Vagina (tissue), 2 donors: ENCODE data around the gene GDPGP1. TPM values are rescaled to one million over a fixed set of nuclear protein-coding genes. Genes with fewer than 3 reads are reported as not detected.
A peak's percentile ranks its signal among the peaks of the same experiment; 100 is the strongest.
"Not testable (repeated sequence)": the region's sequence is repeated elsewhere in the genome, so short reads cannot be mapped to it uniquely, and the experiment has no call there.

Experiments
- DNase-seq, 2 donors: peaks; one replicate each; pipeline ENCODE4 v3.0.0-alpha.2; 2017; ENCODE audit errors: extremely low spot score in 2 of 2
- H3K27ac ChIP-seq: fragments of 200-600 bp; sonication (generic); one replicate; pipeline ENCODE4 v1.5.1; 2019
- H3K27me3 ChIP-seq: fragments of 200-600 bp; sonication (generic); one replicate; pipeline ENCODE4 v1.5.1; 2019
- H3K36me3 ChIP-seq, 2 donors: fragments of 200-600 bp; sonication (generic); one replicate each; pipeline ENCODE4 v1.5.1; 2017 to 2019
- H3K4me1 ChIP-seq: fragments of 200-600 bp; sonication (generic); one replicate; pipeline ENCODE4 v1.5.1; 2019
- H3K4me3 ChIP-seq, 2 donors: fragments of 200-600 bp; sonication (generic); 1 replicate in 1 of 2; 2 replicates in 1 of 2; pipeline ENCODE4 v1.5.1; 2016 to 2019
- H3K9me3 ChIP-seq: fragments of 200-600 bp; sonication (generic); one replicate; pipeline ENCODE4 v1.5.1; 2019
- POLR2A ChIP-seq, 2 donors: fragments of 450-650 bp; IDR thresholded peaks; one replicate each; pipeline ENCODE4 v1.6.1; 2017; ENCODE audit warnings: antibody characterized with exemption in 2 of 2, mild to moderate bottlenecking in 2 of 2, moderate library complexity in 2 of 2
- POLR2AphosphoS5 ChIP-seq, 2 donors: sonication (generic); formaldehyde crosslinking; IDR thresholded peaks; one replicate each; pipeline ENCODE4 v1.9.0; 2017; ENCODE audit warnings: antibody characterized with exemption in 2 of 2, mild to moderate bottlenecking in 2 of 2, low read depth in 1 of 2; ENCODE audit not compliant: insufficient read depth in 1 of 2
- intact Hi-C: fragments of 100-400 bp; cut with DNase I; formaldehyde crosslinking; loops from one replicate; pipeline ENCODE4 v1.15.1; 2023
- total RNA-seq: library from RNA; depleted of rRNA; stranded (reverse); fragments of >200 nt; gene quantifications from one replicate; pipeline ENCODE4 v1.2.3, GENCODE V29; 2016
- TF ChIP-seq, protein P1 (sequence below), 3 experiments: fragments of 450-650 bp in 2 of 3; fragments of 200-600 bp in 1 of 3; sonication (generic) in 1 of 3; IDR thresholded peaks; one replicate each; pipeline ENCODE4 v1.5.1; 2017 to 2019; ENCODE audit warnings: antibody characterized with exemption in 3 of 3, mild to moderate bottlenecking in 2 of 3, moderate library complexity in 2 of 3

GDPGP1 gene, protein sequence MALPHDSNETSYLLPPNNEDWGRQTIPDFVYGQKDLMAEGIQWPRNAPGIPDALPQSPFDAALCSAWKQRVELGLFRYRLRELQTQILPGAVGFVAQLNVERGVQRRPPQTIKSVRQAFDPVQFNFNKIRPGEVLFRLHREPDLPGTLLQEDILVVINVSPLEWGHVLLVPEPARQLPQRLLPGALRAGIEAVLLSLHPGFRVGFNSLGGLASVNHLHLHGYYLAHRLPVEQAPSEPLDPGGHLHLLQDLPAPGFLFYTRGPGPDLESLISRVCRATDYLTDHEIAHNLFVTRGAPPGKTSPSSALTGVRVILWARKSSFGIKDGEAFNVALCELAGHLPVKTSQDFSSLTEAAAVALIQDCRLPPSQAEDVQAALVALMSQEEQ
- 4.9 TPM for total RNA-seq

GRCh38 chr15:90234096-90234988 is at the start of gene GDPGP1:
Gene GDPGP1 (plus strand): TSS chr15:90234209. CDS start chr15:90240909, 6,700 bp downstream.
- intact Hi-C loops: no loop called here
- DNase-seq: no peak
- Histone ChIP-seq H3K36me3 (peaks cover 0 to 20% of the 10 kb centered on the region in 2 donors), H3K4me3 (peak within 1 kb of the TSS; percentile 70 to 98), H3K27ac (peak within 1 kb of the TSS; percentile 83), H3K9me3 (no peaks in the 10 kb centered on the region), H3K27me3 (no peaks in the 10 kb centered on the region), H3K4me1 (peaks cover 47% of the 10 kb centered on the region)
- TF ChIP-seq, protein P1, sequence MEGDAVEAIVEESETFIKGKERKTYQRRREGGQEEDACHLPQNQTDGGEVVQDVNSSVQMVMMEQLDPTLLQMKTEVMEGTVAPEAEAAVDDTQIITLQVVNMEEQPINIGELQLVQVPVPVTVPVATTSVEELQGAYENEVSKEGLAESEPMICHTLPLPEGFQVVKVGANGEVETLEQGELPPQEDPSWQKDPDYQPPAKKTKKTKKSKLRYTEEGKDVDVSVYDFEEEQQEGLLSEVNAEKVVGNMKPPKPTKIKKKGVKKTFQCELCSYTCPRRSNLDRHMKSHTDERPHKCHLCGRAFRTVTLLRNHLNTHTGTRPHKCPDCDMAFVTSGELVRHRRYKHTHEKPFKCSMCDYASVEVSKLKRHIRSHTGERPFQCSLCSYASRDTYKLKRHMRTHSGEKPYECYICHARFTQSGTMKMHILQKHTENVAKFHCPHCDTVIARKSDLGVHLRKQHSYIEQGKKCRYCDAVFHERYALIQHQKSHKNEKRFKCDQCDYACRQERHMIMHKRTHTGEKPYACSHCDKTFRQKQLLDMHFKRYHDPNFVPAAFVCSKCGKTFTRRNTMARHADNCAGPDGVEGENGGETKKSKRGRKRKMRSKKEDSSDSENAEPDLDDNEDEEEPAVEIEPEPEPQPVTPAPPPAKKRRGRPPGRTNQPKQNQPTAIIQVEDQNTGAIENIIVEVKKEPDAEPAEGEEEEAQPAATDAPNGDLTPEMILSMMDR (IDR thresholded peaks at IDR 0.05): no peak
- peak in 1 of 2 donors; percentile 25 for TF ChIP-seq POLR2A (IDR thresholded peaks at IDR 0.05)
- peak in 1 of 2 donors; percentile 65 for TF ChIP-seq POLR2AphosphoS5 (IDR thresholded peaks at IDR 0.05; ENCODE audit: insufficient read depth in 1 of 2, low read depth in 1 of 2)

DNA sequence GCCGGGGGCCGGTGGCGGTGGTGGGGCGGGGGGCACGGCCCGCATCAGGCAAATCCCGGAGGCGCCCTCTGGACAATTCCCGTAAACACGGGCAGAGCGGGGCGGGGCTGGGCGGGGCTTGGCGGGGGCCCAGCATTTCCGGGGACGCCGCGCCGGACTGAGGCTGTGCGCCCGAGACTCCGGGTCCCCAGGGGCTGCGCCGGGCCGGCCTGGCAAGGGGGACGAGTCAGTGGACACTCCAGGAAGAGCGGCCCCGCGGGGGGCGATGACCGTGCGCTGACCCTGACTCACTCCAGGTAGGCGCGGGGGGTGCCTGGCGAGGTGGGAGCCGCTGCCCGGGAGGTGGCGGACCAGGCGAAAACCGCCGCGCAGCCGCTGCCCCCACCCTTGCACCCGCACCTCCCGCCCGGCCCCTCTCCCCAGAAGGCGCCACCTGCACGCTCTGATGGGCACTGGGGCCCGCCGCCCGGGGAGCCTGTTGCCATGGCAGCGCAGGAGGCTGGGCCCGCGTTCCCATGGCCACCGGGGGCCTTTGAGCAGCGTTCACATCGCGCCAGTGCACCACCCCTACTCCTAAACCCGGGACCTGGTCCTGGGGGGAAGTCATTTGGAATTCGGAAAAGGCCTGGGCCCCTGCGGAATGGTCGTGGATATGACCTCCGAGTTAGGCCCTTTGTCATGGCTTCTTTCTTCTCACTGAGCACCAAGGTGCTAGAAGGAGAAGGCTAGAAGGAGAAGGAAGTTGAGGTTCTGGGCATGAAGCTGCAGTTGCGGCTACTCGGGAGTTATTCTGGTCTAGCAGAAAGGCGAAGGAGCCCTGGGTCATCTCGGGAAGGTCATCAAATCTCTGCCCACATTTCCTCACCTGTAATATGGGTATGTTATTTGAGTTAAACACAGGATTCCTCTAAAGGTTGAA is 49.0 kb upstream of the GDPGP1 start:
- H3K4me1 ChIP-seq: peaks cover 35% of the 10 kb centered on the region
- H3K27ac ChIP-seq: peak overlapping the region; percentile 86
- intact Hi-C loops: no loop called here
- no peak for DNase-seq
- TF ChIP-seq POLR2AphosphoS5 (IDR thresholded peaks at IDR 0.05; ENCODE audit: insufficient read depth in 1 of 2, low read depth in 1 of 2): peak in 1 of 2 donors; percentile 58
- TF ChIP-seq, protein P1 (IDR thresholded peaks at IDR 0.05): no peak
- no peaks in the 10 kb centered on the region for H3K9me3 ChIP-seq
- H3K36me3 ChIP-seq: no peaks in the 10 kb centered on the region
- H3K4me3 ChIP-seq: peak overlapping the region; percentile 60 to 91
- H3K27me3 ChIP-seq: no peaks in the 10 kb centered on the region

DNA sequence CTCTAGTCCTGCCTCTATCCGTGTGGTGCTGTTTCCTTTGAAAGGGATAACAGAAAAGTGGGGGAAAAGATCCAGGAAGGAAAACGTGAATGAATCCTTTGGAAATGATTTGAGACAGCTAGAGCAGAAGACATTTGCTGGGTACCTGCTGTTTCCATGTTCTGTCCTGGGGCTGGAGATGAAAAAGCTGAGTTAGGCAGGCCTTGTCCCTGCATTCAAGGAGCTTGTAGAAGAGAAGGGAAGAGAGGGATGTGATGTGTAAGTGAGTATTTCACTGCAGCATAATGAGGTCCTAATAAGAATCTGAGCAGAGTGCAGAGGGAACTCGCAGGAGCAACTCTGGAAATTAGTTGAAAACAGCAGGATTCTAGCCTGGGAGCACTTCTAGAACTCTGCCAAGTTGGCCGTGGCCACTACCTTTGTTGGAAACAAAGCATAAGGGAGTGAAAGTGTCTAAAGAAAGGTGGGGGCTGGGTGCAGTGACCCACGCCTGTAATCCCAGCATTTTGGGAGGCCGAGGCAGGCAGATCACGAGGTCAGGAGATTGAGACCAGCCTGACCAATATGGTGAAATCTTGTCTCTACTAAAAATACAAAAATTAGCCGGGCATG is 46.6 kb upstream of the GDPGP1 start:
- no peaks in the 10 kb centered on the region for H3K36me3 ChIP-seq
- DNase-seq: no peak
- H3K27me3 ChIP-seq: no peaks in the 10 kb centered on the region
- TF ChIP-seq POLR2AphosphoS5 (IDR thresholded peaks at IDR 0.05; ENCODE audit: insufficient read depth in 1 of 2, low read depth in 1 of 2): no peak
- TF ChIP-seq, protein P1 (IDR thresholded peaks at IDR 0.05): no peak
- TF ChIP-seq POLR2A (IDR thresholded peaks at IDR 0.05): no peak
- intact Hi-C loops: no loop called here
- H3K4me1 ChIP-seq: peaks cover 57% of the 10 kb centered on the region
- H3K27ac ChIP-seq: peak overlapping the region; percentile 86
- no peaks in the 10 kb centered on the region for H3K9me3 ChIP-seq
- H3K4me3 ChIP-seq: peak overlapping the region in 1 of 2 donors; percentile 1

DNA sequence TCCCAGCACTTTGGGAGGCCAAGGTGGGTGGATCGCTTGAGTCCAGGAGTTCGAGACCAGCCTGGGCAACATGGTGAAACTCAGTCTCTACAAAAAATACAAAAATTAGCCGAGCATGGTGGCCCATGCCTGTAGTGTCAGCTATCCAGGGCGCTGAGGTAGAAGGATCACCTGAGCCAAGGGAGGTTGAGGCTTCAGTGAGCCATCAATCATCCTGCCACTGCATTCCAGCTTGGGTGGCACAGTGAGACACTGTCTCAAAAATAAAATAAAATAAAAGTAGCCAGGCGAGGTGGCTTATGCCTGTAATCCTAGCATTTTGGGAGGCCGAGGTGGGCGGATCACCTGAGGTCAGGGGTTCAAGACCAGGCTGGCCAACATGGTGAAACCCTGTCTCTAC is 45.9 kb upstream of the GDPGP1 start:
- H3K36me3 ChIP-seq, H3K27me3 ChIP-seq, H3K9me3 ChIP-seq, intact Hi-C loops, DNase-seq, H3K4me3 ChIP-seq: not testable (repeated sequence)
- Histone ChIP-seq H3K4me1 (peaks cover 64% of the 10 kb centered on the region), H3K27ac (peak overlapping the region; percentile 86)
